Cardiac muscle cell (in vitro differentiated cells and primary cell): ENCODE data around the gene CCDC152. TPM values are rescaled to one million over a fixed set of nuclear protein-coding genes. Genes with fewer than 3 reads are reported as not detected.

ENCODE experiments used
- DNase-seq, 2 donors: peaks; one replicate each; pipeline versions ENCODE4 v3.0.0 to v3.0.0-alpha.2; 2010 to 2017; ENCODE audit warnings: low read depth in 1 of 2, low spot score in 1 of 2
- H3K27ac ChIP-seq: fragments of 200-600 bp; sonication (generic); 2 replicates; pipeline ENCODE4 v1.5.1; 2016
- H3K27me3 ChIP-seq: fragments of 200-600 bp; sonication (generic); 2 replicates; pipeline ENCODE4 v1.6.0; 2016; ENCODE audit warnings: control low read depth
- H3K36me3 ChIP-seq: fragments of 200-600 bp; sonication (generic); 2 replicates; pipeline ENCODE4 v1.5.1; 2016; ENCODE audit warnings: control low read depth
- H3K4me1 ChIP-seq: fragments of 200-600 bp; sonication (generic); 2 replicates; pipeline ENCODE4 v1.8.1; 2017; ENCODE audit warnings: low read depth, mild to moderate bottlenecking, mixed run types
- H3K4me3 ChIP-seq: fragments of 200-600 bp; sonication (generic); 2 replicates; pipeline ENCODE4 v1.5.1; 2016; ENCODE audit warnings: mild to moderate bottlenecking
- H3K9me3 ChIP-seq: fragments of 200-600 bp; sonication (generic); 2 replicates; pipeline ENCODE4 v1.5.1; 2017; ENCODE audit warnings: low read depth, mild to moderate bottlenecking, control low read depth
- CTCF ChIP-seq: IDR thresholded peaks from 2 replicates; pipeline ENCODE4 v1.5.1; 2012; ENCODE audit warnings: low read depth, mild to moderate bottlenecking, low read length
- polyA plus RNA-seq: library from polyadenylated mRNA; unstranded; fragments of >200 nt; fragmentation: Nextera tagmentation; extraction: Ambion mirVana; gene quantifications from 2 replicates; pipeline ENCODE4 v1.2.1, GENCODE V29; 2016
- total RNA-seq: library from RNA; depleted of rRNA; stranded (reverse); fragments of >200 nt; gene quantifications from 2 replicates; pipeline ENCODE4 v1.2.3, GENCODE V29; 2016

CCDC152 gene
- total and polyA plus RNA-seq, 2 experiments from 2014 or later, result 1.5 to 6.5 TPM

GRCh38 chr5:42781584-42781983, 25.0 kb downstream of the CCDC152 start:
- DNase-seq, result no peak
- no peaks in the 10 kb centered on the region for H3K4me1 ChIP-seq
- no peaks in the 10 kb centered on the region for H3K27me3 ChIP-seq
- H3K36me3 ChIP-seq, result no peaks in the 10 kb centered on the region
- no peaks in the 10 kb centered on the region for H3K9me3 ChIP-seq
- no peak overlapping the region for H3K27ac ChIP-seq
- H3K4me3 ChIP-seq, result no peak overlapping the region
- TF ChIP-seq CTCF, result no peak

GRCh38 chr5:42784132-42784531, 27.5 kb downstream of the CCDC152 start:
- Histone ChIP-seq H3K27ac (no peak overlapping the region), H3K27me3 (no peaks in the 10 kb centered on the region), H3K4me3 (no peak overlapping the region), H3K36me3 (no peaks in the 10 kb centered on the region), H3K9me3 (no peaks in the 10 kb centered on the region), H3K4me1 (no peaks in the 10 kb centered on the region)
- TF ChIP-seq CTCF, result no peak
- DNase-seq, result peak in 1 of 2 donors; percentile 17

GRCh38 chr5:42785756-42786155, 29.1 kb downstream of the CCDC152 start:
- Histone ChIP-seq H3K9me3 (no peaks in the 10 kb centered on the region), H3K27me3 (no peaks in the 10 kb centered on the region), H3K27ac (no peak overlapping the region), H3K36me3 (no peaks in the 10 kb centered on the region), H3K4me3 (no peak overlapping the region), H3K4me1 (no peaks in the 10 kb centered on the region)
- DNase-seq, result no peak
- no peak for TF ChIP-seq CTCF

- Histone ChIP-seq H3K36me3 (no peaks in the 10 kb centered on the region), H3K4me1 (no peaks in the 10 kb centered on the region), H3K27me3 (no peaks in the 10 kb centered on the region), H3K4me3 (no peak overlapping the region), H3K9me3 (no peaks in the 10 kb centered on the region), H3K27ac (no peak overlapping the region)
- TF ChIP-seq CTCF, result no peak
- DNase-seq, result no peak
Observed at GRCh38 chr5:42787073-42787472, 30.5 kb downstream of the CCDC152 start.

GRCh38 chr5:42787845-42788244, 31.2 kb downstream of the CCDC152 start:
- Histone ChIP-seq H3K27ac (no peak overlapping the region), H3K36me3 (no peaks in the 10 kb centered on the region), H3K27me3 (no peaks in the 10 kb centered on the region), H3K9me3 (no peaks in the 10 kb centered on the region), H3K4me3 (no peak overlapping the region), H3K4me1 (no peaks in the 10 kb centered on the region)
- DNase-seq, result no peak
- no peak for TF ChIP-seq CTCF

GRCh38 chr5:42791151-42791550, 34.5 kb downstream of the CCDC152 start:
- Histone ChIP-seq H3K27me3 (no peaks in the 10 kb centered on the region), H3K9me3 (no peaks in the 10 kb centered on the region), H3K27ac (no peak overlapping the region), H3K4me1 (no peaks in the 10 kb centered on the region), H3K4me3 (no peak overlapping the region), H3K36me3 (no peaks in the 10 kb centered on the region)
- no peak for TF ChIP-seq CTCF
- no peak for DNase-seq
